Gastroesophageal sphincter (tissue), 3 donors: Measurements from ENCODE around the gene TNFAIP6.

Experiments used
- EP300 ChIP-seq: sonication (generic); formaldehyde crosslinking; IDR thresholded peaks from one replicate; pipeline ENCODE4 v1.6.1; 2017; ENCODE audit warnings: antibody characterized with exemption, mild to moderate bottlenecking
- POLR2A ChIP-seq, 2 donors: fragments of 450-650 bp; IDR thresholded peaks; one replicate each; pipeline ENCODE4 v1.6.1; 2017; ENCODE audit warnings: antibody characterized with exemption in 2 of 2, mild to moderate bottlenecking in 2 of 2, moderate library complexity in 1 of 2
- POLR2AphosphoS5 ChIP-seq: sonication (generic); formaldehyde crosslinking; IDR thresholded peaks from one replicate; pipeline ENCODE4 v1.6.1; 2017; ENCODE audit warnings: antibody characterized with exemption
- TF ChIP-seq, protein P1 (sequence below), 4 experiments: fragments of 200-600 bp in 2 of 4; fragments of 450-650 bp in 2 of 4; sonication (generic) in 1 of 4; IDR thresholded peaks; one replicate each; pipeline ENCODE4 v1.5.1; 2017 to 2019; ENCODE audit warnings: antibody characterized with exemption in 4 of 4, mild to moderate bottlenecking in 2 of 4, moderate library complexity in 2 of 4

GRCh38 chr2:151347294-151347693 lies 10.1 kb upstream of the TNFAIP6 start:
- TF ChIP-seq POLR2AphosphoS5 (no peak), POLR2A (IDR thresholded peaks at IDR 0.05) (no peak), EP300 (no peak)
- TF ChIP-seq, protein P1, sequence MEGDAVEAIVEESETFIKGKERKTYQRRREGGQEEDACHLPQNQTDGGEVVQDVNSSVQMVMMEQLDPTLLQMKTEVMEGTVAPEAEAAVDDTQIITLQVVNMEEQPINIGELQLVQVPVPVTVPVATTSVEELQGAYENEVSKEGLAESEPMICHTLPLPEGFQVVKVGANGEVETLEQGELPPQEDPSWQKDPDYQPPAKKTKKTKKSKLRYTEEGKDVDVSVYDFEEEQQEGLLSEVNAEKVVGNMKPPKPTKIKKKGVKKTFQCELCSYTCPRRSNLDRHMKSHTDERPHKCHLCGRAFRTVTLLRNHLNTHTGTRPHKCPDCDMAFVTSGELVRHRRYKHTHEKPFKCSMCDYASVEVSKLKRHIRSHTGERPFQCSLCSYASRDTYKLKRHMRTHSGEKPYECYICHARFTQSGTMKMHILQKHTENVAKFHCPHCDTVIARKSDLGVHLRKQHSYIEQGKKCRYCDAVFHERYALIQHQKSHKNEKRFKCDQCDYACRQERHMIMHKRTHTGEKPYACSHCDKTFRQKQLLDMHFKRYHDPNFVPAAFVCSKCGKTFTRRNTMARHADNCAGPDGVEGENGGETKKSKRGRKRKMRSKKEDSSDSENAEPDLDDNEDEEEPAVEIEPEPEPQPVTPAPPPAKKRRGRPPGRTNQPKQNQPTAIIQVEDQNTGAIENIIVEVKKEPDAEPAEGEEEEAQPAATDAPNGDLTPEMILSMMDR (IDR thresholded peaks at IDR 0.05): no peak
